ENCODE results near the gene ADAMTS13. TPM values are rescaled to one million over a fixed set of nuclear protein-coding genes. Genes with fewer than 3 reads are reported as not detected.

Gene ADAMTS13
- total RNA-seq, 1 experiment from 2014 or later = 1.3 TPM

- DNase-seq (ENCODE audit: low read depth) = peak; percentile 56
Observed at GRCh38 chr9:133489253-133490190, 67.4 kb downstream of the ADAMTS13 start.

GRCh38 chr9:133490201-133490681, 68.1 kb downstream of the ADAMTS13 start:
- DNase-seq (ENCODE audit: low read depth) = no peak

DNA sequence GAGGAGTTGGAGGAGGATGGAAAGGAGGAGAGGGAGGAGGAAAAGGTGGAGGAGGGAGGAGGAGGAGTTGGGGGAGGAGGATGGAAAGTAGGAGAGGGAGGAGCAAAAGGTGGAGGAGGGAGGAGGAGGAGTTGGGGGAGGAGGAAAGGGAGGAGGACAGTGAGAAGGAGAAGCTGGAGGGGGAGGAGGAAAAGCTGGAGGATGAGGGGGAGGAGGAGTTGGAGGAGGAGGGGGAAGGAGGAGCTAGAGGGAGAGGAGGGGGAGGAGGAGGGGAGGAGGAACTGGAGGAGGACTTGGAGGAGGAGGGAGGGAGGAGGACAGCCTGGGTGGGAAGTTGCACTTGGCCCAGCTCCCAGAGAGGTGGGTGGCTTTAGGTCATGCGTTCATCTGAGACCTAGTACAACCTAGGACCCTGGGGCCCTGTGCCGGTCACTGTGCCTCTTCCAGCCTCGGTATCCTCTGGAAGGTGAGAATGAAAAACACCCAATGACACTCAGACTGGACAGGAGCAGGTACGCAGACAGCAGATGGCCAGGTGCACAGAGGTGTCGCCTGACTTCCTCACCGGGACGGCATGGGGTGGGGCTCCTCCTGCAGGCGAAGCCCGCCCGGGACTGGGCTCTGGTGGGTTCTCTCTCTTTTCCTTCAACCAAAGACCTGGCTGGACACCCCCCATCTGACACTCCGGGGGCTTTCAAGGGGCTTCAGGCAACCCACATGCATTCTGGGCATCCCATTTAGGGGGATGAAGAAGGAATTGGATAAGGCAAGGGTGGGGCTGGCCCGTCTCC, 68.9 kb downstream of the ADAMTS13 start:
- DNase-seq (ENCODE audit: low read depth) = no peak

- no peak for DNase-seq (ENCODE audit: low read depth)
Observed at GRCh38 chr9:133491656-133491925, 69.4 kb downstream of the ADAMTS13 start.

- DNase-seq (ENCODE audit: low read depth) = peak; percentile 45
Observed at GRCh38 chr9:133492061-133493021, 70.2 kb downstream of the ADAMTS13 start.

GRCh38 chr9:133493428-133493827, 71.3 kb downstream of the ADAMTS13 start:
- DNase-seq (ENCODE audit: low read depth) = no peak

DNA sequence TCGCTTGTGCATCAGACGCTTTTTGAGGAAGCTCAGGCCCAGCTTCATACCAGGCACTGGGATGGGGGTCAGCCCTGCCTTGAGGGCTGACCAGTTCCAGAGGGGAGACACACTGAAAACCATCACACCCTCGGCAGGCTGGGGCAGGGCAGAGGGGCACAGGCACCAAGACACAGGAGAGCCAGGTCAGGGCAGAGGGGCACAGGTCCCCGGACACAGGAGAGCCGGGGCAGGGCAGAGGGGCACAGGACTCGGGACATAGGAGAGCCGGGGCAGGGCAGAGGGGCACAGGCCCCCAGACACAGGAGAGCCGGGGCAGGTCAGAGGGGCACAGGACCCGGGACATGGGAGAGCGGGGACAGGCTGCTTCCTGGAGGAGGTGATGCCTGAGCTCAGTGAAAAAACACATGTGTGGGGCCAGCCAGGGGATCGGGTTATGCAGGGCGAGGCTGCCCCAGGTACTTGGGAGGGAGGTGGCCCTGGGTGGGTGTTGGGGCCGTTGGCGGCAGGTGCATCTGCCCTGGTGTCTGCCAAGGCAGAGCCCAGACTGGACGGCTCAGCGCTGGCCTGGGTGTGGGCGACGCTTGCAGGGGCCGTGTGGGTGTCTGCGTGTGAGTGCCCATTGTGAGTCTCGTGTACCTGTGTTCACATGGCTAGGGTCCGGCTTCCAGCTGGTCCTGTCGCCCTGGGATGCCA, 71.8 kb downstream of the ADAMTS13 start:
- no peak for DNase-seq (ENCODE audit: low read depth)

GRCh38 chr9:133494636-133495326, 72.6 kb downstream of the ADAMTS13 start:
- DNase-seq (ENCODE audit: low read depth) = no peak

DNA sequence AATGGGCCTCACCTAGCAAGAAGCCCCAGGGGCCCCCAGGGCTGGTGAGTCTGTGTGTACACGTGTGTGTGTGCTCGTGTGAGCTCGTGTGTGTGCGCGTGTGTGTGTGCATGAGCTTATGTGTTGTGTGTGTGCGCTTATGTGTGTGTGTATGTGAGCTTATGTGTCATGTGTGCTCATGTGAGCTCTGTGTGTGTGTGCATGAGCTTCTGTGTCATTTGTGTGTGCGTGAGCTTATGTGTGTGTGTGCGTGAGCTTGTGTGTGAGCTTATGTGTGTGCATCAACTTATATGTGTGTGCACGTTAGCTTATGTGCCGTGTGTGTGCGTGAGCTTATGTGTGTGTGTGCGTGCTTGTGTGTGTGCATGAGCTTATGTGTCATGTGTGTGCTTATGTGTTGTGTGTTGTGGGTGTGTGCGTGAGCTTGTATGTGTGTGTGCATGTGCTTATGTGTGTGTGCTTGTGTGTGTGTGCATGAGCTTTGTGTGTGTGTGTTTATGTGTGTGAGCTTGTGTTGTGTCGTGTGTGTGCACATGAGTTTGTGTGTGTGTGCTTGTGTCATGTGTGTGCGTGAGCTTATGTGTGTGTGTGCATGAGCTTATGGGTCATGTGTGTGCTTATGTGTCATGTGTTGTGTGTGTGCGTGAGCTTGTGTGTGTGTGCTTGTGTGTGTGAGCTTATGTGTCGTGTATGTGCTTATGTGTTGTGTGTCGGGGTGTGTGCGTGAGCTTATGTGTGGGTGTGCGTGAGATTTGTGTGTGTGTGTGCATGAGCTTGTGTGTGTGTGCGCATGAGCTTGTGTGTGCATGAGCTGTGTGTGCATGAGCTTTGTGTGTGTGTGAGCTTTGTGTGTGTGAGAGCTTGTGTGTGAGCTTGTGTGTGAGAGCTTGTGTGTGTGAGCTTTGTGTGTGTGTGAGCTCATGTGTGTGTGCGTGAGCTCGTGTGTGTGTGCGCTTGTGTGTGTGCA, 73.4 kb downstream of the ADAMTS13 start:
- DNase-seq (ENCODE audit: low read depth) = no peak

GRCh38 chr9:133496861-133497842, 75.0 kb downstream of the ADAMTS13 start:
- no peak for DNase-seq (ENCODE audit: low read depth)

GRCh38 chr9:133499132-133499891, 77.1 kb downstream of the ADAMTS13 start:
- no peak for DNase-seq (ENCODE audit: low read depth)

DNA sequence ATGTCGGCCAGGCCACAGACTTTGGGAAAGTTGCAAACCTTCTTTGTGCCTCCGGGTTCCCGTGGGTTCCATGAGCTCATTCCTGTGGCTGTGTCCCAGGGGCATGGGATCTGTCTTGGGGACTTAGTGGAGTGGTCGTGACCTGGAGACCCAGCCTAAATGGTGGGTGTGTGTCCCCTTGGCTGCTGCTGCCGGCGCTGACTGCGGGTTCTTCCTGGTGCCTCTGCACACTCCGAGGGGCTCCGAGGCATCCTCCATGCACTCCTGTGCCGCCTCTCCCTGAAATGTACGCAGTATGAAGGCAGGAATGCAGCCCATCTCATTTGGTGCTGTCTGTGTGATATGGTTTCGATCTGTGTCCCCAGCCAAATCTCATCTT, 77.7 kb downstream of the ADAMTS13 start:
- no peak for DNase-seq (ENCODE audit: low read depth)

- no peak for DNase-seq (ENCODE audit: low read depth)
Observed at GRCh38 chr9:133502112-133502511, 79.9 kb downstream of the ADAMTS13 start.

DNA sequence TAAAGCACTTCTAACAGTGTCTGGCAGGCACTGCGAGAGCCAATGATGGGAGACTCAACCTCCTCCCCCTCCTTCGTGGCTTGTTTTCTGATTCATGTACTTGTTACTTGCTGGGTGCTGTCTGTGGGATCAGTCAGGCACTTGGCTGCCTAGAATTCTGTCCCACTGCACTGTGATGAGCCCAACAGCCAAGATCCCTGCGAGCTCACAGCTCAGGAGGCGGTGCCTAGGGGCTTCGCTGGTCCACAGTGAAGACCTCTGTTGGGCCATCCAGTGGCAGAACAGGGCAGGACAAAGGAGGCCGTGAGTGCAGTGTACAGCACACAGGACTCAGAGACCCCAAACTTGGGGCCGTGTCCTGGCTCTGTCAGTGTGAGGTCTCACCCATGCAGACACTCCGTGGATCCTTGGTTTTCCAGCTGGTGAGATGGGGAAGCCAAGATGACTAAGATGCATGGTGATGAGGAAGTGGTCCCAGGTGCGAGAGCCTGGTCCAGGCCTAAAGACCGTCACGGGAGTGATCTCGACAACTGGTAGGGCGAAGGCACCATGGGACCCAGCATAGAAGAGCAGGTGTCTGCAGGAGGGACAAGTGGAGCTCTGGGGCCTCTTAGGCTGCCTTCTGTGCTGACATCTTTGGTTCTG, 83.1 kb downstream of the ADAMTS13 start:
- no peak for DNase-seq (ENCODE audit: low read depth)

- DNase-seq (ENCODE audit: low read depth) = peak; percentile 37
Observed at GRCh38 chr9:133505901-133506652, 83.9 kb downstream of the ADAMTS13 start.

GRCh38 chr9:133506653-133507038, 84.5 kb downstream of the ADAMTS13 start:
- peak; percentile 86 for DNase-seq (ENCODE audit: low read depth)
